ENCODE results near the gene SYT12. TPM values are rescaled to one million over a fixed set of nuclear protein-coding genes. Genes with fewer than 3 reads are reported as not detected.

Gene SYT12
- total RNA-seq, 2 donors from 2014 or later: 3.2 to 16.9 TPM

GRCh38 chr11:67033661-67034166 lies 10.8 kb downstream of the SYT12 start:
- H3K36me3 ChIP-seq: no peaks in the 10 kb centered on the region
- no peak for TF ChIP-seq CTCF (IDR thresholded peaks at IDR 0.05)
- no peaks in the 10 kb centered on the region for H3K27me3 ChIP-seq (replicated peaks; ENCODE audit: insufficient read depth)
- H3K4me3 ChIP-seq: no peak overlapping the region
- H3K27ac ChIP-seq: peak overlapping the region; percentile 43 to 71
- H3K4me1 ChIP-seq (ENCODE audit: control insufficient read depth in 1 of 2, low read depth in 2 of 2): peaks cover 13 to 24% of the 10 kb centered on the region in 2 donors
- no peaks in the 10 kb centered on the region for H3K9me3 ChIP-seq
- no peak for DNase-seq (ENCODE audit: low spot score)
- no peak for ATAC-seq (ENCODE audit: insufficient number of reproducible peaks, low FRiP score, low read depth)

GRCh38 chr11:67034350-67034749 lies 11.4 kb downstream of the SYT12 start:
- peaks cover 13 to 24% of the 10 kb centered on the region in 2 donors for H3K4me1 ChIP-seq (ENCODE audit: control insufficient read depth in 1 of 2, low read depth in 2 of 2)
- H3K9me3 ChIP-seq: no peaks in the 10 kb centered on the region
- H3K4me3 ChIP-seq: no peak overlapping the region
- no peaks in the 10 kb centered on the region for H3K27me3 ChIP-seq (replicated peaks; ENCODE audit: insufficient read depth)
- no peaks in the 10 kb centered on the region for H3K36me3 ChIP-seq
- no peak for DNase-seq (ENCODE audit: low spot score)
- ATAC-seq (ENCODE audit: insufficient number of reproducible peaks, low FRiP score, low read depth): no peak
- no peak overlapping the region for H3K27ac ChIP-seq
- no peak for TF ChIP-seq CTCF (IDR thresholded peaks at IDR 0.05)

DNA sequence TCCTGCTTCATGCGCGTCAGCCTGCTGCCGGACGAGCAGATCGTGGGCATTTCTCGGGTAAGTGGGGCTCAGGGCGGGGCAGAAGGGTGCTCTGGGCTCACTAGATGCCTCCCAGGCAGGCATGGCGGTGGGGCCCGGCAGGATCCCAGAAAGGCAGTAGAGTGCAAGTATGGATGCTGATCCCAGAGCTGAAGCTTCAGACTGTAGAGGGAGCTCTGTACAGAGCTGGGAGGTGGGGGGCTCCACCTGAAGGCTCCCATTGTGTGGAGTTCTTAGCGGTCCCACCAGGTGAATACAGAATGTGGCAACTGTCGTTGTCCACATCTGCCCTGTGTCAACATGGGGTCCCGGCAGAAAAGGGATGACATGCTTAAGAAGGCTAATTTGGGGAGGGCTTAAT lies 17.2 kb downstream of the SYT12 start:
- no peak overlapping the region for H3K4me3 ChIP-seq
- TF ChIP-seq CTCF (IDR thresholded peaks at IDR 0.05): no peak
- no peak overlapping the region for H3K27ac ChIP-seq
- DNase-seq (ENCODE audit: low spot score) (no peak), ATAC-seq (ENCODE audit: insufficient number of reproducible peaks, low FRiP score, low read depth) (no peak)
- no peaks in the 10 kb centered on the region for H3K27me3 ChIP-seq (replicated peaks; ENCODE audit: insufficient read depth)
- H3K36me3 ChIP-seq: no peaks in the 10 kb centered on the region
- H3K9me3 ChIP-seq: no peaks in the 10 kb centered on the region
- H3K4me1 ChIP-seq (ENCODE audit: control insufficient read depth in 1 of 2, low read depth in 2 of 2): peaks cover 0 to 5% of the 10 kb centered on the region in 2 donors

- no peaks in the 10 kb centered on the region for H3K9me3 ChIP-seq
- no peaks in the 10 kb centered on the region for H3K27me3 ChIP-seq (replicated peaks; ENCODE audit: insufficient read depth)
- peaks cover 0 to 7% of the 10 kb centered on the region in 2 donors for H3K4me1 ChIP-seq (ENCODE audit: control insufficient read depth in 1 of 2, low read depth in 2 of 2)
- no peaks in the 10 kb centered on the region for H3K36me3 ChIP-seq
- no peak for TF ChIP-seq CTCF (IDR thresholded peaks at IDR 0.05)
- no peak overlapping the region for H3K27ac ChIP-seq
- no peak overlapping the region for H3K4me3 ChIP-seq
- no peak for ATAC-seq (ENCODE audit: insufficient number of reproducible peaks, low FRiP score, low read depth)
- DNase-seq (ENCODE audit: low spot score): no peak
Measured at GRCh38 chr11:67041602-67042001, 18.7 kb downstream of the SYT12 start.

GRCh38 chr11:67043572-67044349 lies 20.8 kb downstream of the SYT12 start:
- Histone ChIP-seq H3K4me3 (no peak overlapping the region), H3K27ac (no peak overlapping the region), H3K4me1 (ENCODE audit: control insufficient read depth in 1 of 2, low read depth in 2 of 2) (peaks cover 0 to 7% of the 10 kb centered on the region in 2 donors), H3K27me3 (replicated peaks; ENCODE audit: insufficient read depth) (no peaks in the 10 kb centered on the region), H3K36me3 (no peaks in the 10 kb centered on the region), H3K9me3 (no peaks in the 10 kb centered on the region)
- no peak for ATAC-seq (ENCODE audit: insufficient number of reproducible peaks, low FRiP score, low read depth)
- no peak for TF ChIP-seq CTCF (IDR thresholded peaks at IDR 0.05)
- DNase-seq (ENCODE audit: low spot score): no peak

All from thoracic aorta (tissue), 2 donors.